D341Med (cell line): ENCODE data around the gene SLC27A1.
A peak's percentile ranks its signal among the peaks of the same experiment; 100 is the strongest.
"Not testable (repeated sequence)": the region's sequence is repeated elsewhere in the genome, so short reads cannot be mapped to it uniquely, and the experiment has no call there.

Experiments used
- DNase-seq: peaks from one replicate; pipeline ENCODE4 v3.0.0; 2012; ENCODE audit warnings: low spot score

Gene SLC27A1

DNA sequence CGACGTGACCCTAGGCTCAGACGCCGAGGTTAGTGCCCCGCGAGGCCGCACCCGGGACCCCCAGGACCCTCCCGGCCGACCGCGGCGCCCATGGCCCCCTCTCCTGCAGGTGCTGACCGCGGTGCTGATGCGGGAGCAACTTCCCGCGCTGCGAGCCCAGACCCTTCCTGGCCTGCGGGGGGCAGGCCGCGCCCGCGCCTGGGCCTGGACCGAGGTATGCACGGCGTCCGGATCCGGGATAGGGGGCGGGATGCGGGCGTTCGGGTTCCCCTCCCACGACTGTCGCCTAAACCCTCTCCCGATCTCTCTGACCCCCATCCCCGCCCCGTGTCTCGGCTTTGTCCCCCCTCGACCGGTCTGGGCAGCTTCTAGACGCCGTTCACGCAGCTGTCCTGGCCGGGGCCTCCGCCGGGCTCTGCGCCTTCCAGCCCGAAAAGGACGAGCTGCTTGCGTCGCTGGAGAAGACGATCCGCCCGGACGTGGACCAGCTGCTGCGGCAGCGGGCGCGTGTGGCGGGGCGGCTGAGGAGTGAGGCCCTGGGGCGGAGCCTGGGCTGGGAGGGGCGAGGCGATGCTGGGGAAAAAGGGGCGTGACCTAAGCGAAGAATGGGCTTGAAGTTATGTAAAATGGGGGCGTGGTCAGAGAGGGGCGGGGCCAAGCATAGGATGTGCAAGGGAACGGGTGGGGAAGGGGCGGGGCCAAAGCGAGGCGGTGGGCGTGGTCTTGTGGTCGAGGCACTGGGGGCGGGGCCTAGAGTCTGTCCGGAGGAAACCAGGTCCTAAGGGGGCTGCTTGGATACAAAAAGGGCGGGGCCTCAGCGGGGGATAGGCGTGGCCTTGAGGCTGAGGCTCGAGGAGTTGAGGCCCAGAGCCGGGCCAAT, 69.2 kb downstream of the SLC27A1 start:
- peak; percentile 98 for DNase-seq

DNA sequence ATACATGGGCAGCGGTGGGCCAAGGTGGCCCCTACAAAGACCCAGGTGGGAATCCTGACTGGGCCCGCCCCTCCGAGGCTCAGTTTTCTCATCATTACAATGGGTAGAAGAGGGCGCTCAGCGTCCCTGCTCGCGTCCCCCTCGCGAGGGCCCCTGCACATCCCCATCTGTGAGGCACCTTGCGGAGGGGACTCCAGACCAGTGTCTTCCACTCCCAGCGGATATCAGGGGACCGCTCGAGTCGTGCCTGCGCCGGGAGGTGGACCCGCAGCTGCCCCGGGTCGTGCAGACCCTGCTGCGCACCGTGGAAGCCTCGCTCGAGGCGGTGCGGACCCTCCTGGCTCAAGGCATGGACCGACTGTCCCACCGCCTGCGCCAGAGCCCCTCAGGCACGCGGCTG, 69.8 kb downstream of the SLC27A1 start:
- no peak for DNase-seq

- no peak for DNase-seq
Measured at GRCh38 chr19:17541184-17541759, 70.9 kb downstream of the SLC27A1 start.

DNA sequence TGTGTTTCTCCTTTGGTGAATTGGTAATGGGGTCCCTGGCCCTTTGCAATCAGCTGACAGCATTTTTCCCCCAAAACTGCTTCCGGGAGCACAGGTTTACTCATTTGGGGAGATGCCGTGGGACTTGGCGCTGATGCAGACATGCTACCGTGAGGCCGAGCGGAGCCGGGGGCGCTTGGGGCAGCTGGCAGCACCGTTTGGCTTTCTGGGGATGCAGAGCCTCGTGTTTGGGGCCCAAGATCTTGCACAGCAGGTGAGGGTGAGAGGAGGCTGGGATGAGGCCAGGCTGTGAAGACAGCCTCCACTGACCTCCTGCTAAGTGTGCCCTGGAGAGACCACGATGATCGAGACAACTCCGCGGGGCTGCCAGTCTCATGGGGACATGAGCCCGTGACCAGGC, 71.7 kb downstream of the SLC27A1 start:
- DNase-seq: no peak

DNA sequence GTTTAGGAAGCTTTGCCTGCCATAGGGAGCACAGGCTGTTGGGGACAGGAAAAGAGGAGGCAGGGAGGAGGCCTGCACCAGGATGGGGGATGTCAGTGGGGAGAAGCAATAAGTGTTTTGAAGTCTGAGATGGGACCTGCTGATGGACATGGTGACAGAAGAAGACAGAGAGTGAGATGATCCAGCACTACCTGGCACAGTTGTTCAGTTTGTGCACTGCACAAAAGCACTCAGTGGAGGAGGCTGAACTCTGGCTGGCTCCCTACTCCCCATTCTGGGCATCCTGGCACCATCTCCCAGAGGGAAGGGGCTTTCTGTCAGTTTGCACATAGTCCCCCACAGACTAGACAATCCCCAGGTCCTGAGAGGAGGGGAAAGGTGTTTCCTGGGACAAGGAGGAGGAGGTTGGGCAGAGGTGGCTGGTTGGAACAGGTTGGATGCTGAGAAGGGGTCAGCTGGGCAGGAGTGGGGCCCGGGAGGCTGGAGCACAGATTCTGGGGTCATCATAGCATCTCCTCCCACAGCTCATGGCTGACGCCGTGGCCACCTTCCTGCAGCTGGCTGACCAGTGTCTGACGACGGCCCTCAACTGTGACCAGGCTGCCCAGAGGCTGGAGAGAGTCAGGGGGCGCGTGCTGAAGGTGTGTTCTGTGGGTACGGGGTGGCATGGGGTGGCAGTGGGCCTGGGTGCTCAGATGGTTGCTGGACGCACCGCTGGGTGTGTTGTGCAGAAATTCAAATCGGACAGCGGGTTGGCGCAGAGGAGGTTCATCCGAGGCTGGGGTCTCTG, 72.7 kb downstream of the SLC27A1 start:
- DNase-seq: no peak

GRCh38 chr19:17543986-17544385, 73.7 kb downstream of the SLC27A1 start:
- DNase-seq: no peak

DNA sequence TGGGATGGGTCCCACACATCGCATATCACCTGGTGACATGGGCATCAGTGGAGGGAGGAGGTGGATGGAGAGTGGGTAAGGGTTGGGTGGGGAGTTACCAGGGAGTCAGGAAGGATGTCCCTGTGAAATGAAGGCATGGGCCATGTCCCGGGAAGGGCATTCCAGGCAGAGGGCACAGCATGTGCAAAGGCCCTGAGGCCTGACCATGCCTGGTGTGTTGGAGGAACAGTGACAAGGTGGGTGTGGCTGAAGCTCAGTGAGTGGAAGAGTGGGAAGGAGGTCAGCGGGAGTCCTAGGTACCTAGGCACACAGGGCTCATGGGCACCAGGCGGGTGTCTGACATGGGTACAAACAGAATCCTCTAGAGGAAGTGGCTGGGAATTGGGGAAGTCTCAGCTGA, 74.1 kb downstream of the SLC27A1 start:
- DNase-seq: no peak

GRCh38 chr19:17548145-17548544, 77.8 kb downstream of the SLC27A1 start:
- DNase-seq: no peak

- no peak for DNase-seq
Measured at GRCh38 chr19:17549085-17549740, 78.9 kb downstream of the SLC27A1 start.

DNA sequence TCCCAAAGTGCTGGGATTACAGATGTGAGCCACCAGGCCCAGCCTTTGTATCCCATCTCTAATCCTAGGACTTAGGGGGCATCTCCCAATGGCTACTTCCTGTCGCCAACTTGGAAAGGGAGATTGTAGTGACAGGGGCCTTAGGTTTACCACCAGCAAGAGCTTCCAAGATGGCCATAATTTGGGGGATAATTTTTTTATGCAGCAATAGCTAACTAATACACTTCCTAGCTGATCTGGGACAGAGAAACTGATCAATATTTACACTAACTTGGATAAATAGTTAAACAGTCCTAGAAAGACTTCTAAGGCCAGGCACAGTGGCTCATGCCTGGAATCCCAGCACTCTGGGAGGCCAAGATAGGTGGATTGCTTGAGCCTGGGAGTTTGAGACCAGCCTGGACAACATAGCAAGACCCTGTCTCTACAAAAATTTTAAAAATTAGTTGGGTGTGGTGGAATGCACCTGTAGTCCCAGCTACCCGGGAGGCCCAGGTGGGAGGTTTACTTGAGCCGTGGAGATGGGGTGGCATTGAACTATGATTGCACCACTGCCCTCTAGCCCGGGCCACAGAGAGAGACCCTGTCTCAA, 79.8 kb downstream of the SLC27A1 start:
- no peak for DNase-seq

- not testable (repeated sequence) for DNase-seq
Measured at GRCh38 chr19:17552735-17553134, 82.4 kb downstream of the SLC27A1 start.

DNA sequence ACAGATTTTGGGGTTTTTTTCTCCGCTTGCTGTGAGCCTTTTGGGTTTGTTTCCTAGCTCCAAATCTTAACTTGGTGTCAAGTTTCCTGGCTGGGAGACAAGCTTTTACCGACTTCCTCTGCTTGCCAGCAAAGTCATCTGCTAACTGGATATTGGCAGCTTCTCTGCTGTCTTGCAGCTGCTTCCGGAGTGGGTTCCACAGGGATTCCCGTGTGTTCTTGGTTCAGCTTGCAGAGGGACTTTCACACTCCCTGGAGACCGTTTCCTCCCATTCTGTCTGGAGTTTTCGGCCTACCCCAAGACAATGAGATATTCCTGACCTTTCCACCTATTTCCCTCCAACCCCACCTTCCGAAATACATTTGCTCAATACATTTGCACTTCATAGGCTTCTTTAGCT, 82.9 kb downstream of the SLC27A1 start:
- DNase-seq: no peak

DNA sequence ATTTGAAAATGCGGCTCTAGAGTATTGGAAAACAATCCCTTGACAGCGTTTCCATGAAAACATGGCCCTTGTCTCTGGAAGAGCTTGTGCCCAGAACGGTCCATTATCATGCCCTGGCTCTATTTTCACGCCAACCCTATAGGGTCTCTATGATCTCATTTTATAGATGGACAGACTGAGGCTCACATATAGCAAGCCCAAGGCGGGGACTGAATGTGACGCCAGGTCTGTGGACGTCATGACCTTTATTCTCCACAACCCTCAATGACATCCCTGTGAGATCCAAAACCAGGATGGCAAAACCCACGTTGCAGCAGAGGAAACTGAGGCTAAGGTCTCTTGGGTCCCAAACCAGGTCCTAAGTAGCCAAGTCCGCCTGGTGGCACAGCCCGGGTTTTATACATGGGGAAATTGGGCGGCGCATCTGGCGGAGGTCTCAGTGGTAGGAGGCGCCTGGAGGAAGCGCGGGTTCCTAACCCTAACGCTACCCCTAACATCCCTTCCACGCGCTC, 84.7 kb downstream of the SLC27A1 start:
- DNase-seq: no peak

- DNase-seq: peak; percentile 99
Measured at GRCh38 chr19:17555480-17555928, 85.2 kb downstream of the SLC27A1 start, which contains the start of gene COLGALT1. Gene COLGALT1 (plus strand): TSS chr19:17555649. CDS start chr19:17555714, 65 bp downstream.
